Peyer's patch (tissue), 4 donors: ENCODE measurements around the gene ITM2C. TPM values are rescaled to one million over a fixed set of nuclear protein-coding genes. Genes with fewer than 3 reads are reported as not detected.
A peak's percentile ranks its signal among the peaks of the same experiment; 100 is the strongest.

Experiments used
- DNase-seq, 3 donors: peaks; one replicate each; pipeline ENCODE4 v3.0.0-alpha.2; 2017 to 2019
- H3K27ac ChIP-seq, 4 donors: fragments of 200-600 bp; sonication (generic); one replicate each; pipeline ENCODE4 v1.5.1; 2016 to 2019
- H3K27me3 ChIP-seq, 2 donors: fragments of 200-600 bp; sonication (generic); one replicate each; pipeline ENCODE4 v1.5.1; 2019
- H3K36me3 ChIP-seq, 3 donors: fragments of 200-600 bp; sonication (generic); one replicate each; pipeline ENCODE4 v1.5.1; 2016 to 2019
- H3K4me1 ChIP-seq, 4 donors: fragments of 200-600 bp; sonication (generic); one replicate each; pipeline ENCODE4 v1.5.1; 2016 to 2019
- H3K4me3 ChIP-seq, 4 donors: fragments of 200-600 bp; sonication (generic); 1 replicate in 3 of 4; 2 replicates in 1 of 4; pipeline ENCODE4 v1.5.1; 2016 to 2019; ENCODE audit warnings: mild to moderate bottlenecking in 1 of 4
- H3K9me3 ChIP-seq, 4 donors: fragments of 200-600 bp; sonication (generic); one replicate each; pipeline ENCODE4 v1.5.1; 2016 to 2019; ENCODE audit warnings: mild to moderate bottlenecking in 1 of 4
- CTCF ChIP-seq, 6 experiments: fragments of 450-650 bp in 4 of 6; fragments of 200-600 bp in 2 of 6; sonication (generic) in 1 of 6; IDR thresholded peaks; one replicate each; pipeline ENCODE4 v1.5.1; 2017 to 2019; ENCODE audit warnings: antibody characterized with exemption in 6 of 6, mild to moderate bottlenecking in 3 of 6, moderate library complexity in 1 of 6
- POLR2A ChIP-seq, 2 donors: fragments of 450-650 bp; IDR thresholded peaks; one replicate each; pipeline ENCODE4 v1.5.1; 2017; ENCODE audit warnings: antibody characterized with exemption in 2 of 2, mild to moderate bottlenecking in 2 of 2, moderate library complexity in 2 of 2
- total RNA-seq, 4 donors: library from RNA; depleted of rRNA; stranded (reverse); fragments of >200 nt; gene quantifications; one replicate each; pipeline ENCODE4 v1.1.0, GENCODE V29; 2016

ITM2C gene
- total RNA-seq, 4 donors from 2014 or later: 69.3 to 710 (median 610) TPM

DNA sequence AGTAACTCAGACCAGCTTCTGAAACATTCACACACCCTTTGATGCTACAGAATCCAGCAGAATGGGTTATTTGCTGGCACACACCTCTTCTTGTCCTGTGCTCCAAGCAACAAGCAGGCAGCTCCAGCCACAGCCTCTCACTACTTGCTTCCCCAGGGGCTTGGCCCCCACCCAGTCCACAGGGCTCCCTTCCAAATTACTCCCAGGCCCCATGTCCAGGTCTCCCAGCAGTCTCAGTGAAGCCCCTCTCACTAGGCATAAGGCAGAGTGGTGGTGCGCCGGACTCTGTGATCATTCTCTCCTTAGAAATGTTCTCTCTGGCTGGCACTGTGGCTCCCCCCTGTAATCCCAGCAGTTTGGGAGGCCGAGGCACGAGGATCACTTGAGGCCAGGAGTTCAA, 25.9 kb downstream of the ITM2C start:
- Histone ChIP-seq H3K27ac (peak overlapping the region in 1 of 4 donors; percentile 19), H3K4me1 (peaks cover 0 to 17% (median 6%) of the 10 kb centered on the region in 4 donors), H3K27me3 (no peaks in the 10 kb centered on the region), H3K36me3 (no peaks in the 10 kb centered on the region), H3K9me3 (no peaks in the 10 kb centered on the region), H3K4me3 (no peak overlapping the region)
- DNase-seq: peak in 1 of 3 donors; percentile 30
- TF ChIP-seq CTCF (IDR thresholded peaks at IDR 0.05) (no peak), POLR2A (IDR thresholded peaks at IDR 0.05) (no peak)

GRCh38 chr2:230891064-230891463, 26.3 kb downstream of the ITM2C start:
- DNase-seq: peak in 1 of 3 donors; percentile 15
- no peaks in the 10 kb centered on the region for H3K27me3 ChIP-seq
- no peak for TF ChIP-seq CTCF (IDR thresholded peaks at IDR 0.05)
- no peak for TF ChIP-seq POLR2A (IDR thresholded peaks at IDR 0.05)
- H3K9me3 ChIP-seq: no peaks in the 10 kb centered on the region
- H3K27ac ChIP-seq: no peak overlapping the region
- H3K36me3 ChIP-seq: no peaks in the 10 kb centered on the region
- peaks cover 0 to 17% (median 6%) of the 10 kb centered on the region in 4 donors for H3K4me1 ChIP-seq
- no peak overlapping the region for H3K4me3 ChIP-seq

DNA sequence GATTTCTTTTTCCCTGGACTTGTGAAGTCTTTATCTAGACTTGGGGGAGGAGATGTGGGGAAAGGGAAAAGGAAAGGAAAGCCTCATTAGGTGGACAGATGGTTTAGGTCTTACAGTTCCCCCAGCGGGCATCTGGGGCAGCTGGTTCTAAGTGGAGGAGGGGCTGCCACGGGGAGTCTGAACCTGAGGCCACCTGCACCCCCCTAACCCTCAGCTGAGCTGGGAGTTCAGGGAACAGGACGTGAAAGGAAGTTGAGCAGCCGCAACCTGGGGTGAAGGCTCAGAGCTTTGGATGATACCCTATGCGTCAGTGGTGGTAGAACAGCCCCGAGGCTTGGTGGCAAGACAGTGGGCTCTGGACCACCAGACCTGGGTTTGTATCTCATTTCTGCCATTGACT, 26.8 kb downstream of the ITM2C start:
- Histone ChIP-seq H3K27me3 (no peaks in the 10 kb centered on the region), H3K9me3 (no peaks in the 10 kb centered on the region), H3K4me3 (no peak overlapping the region), H3K4me1 (peaks cover 0 to 17% (median 8%) of the 10 kb centered on the region in 4 donors), H3K36me3 (no peaks in the 10 kb centered on the region), H3K27ac (no peak overlapping the region)
- TF ChIP-seq POLR2A (IDR thresholded peaks at IDR 0.05) (no peak), CTCF (IDR thresholded peaks at IDR 0.05) (no peak)
- peak in 1 of 3 donors; percentile 41 for DNase-seq

GRCh38 chr2:230893338-230893737, 28.6 kb downstream of the ITM2C start:
- TF ChIP-seq POLR2A (IDR thresholded peaks at IDR 0.05) (no peak), CTCF (IDR thresholded peaks at IDR 0.05) (no peak)
- H3K27me3 ChIP-seq: no peaks in the 10 kb centered on the region
- no peaks in the 10 kb centered on the region for H3K9me3 ChIP-seq
- no peak overlapping the region for H3K4me3 ChIP-seq
- no peaks in the 10 kb centered on the region for H3K36me3 ChIP-seq
- peaks cover 0 to 17% (median 8%) of the 10 kb centered on the region in 4 donors for H3K4me1 ChIP-seq
- DNase-seq: peak in 2 of 3 donors; percentile 62 to 69
- peak overlapping the region in 1 of 4 donors; percentile 67 for H3K27ac ChIP-seq

GRCh38 chr2:230893841-230894781, 29.4 kb downstream of the ITM2C start:
- Histone ChIP-seq H3K27ac (peak overlapping the region in 2 of 4 donors; percentile 67 to 93), H3K4me1 (peaks cover 0 to 17% (median 8%) of the 10 kb centered on the region in 4 donors), H3K27me3 (no peaks in the 10 kb centered on the region), H3K4me3 (no peak overlapping the region), H3K9me3 (no peaks in the 10 kb centered on the region), H3K36me3 (no peaks in the 10 kb centered on the region)
- DNase-seq: peak in 2 of 3 donors; percentile 68 to 69
- no peak for TF ChIP-seq CTCF (IDR thresholded peaks at IDR 0.05)
- TF ChIP-seq POLR2A (IDR thresholded peaks at IDR 0.05): no peak
